Activated naive CD8-positive, alpha-beta T cell treated with anti-CD3 and anti-CD28 coated beads, Interleukin-2, amount 10 ng/mL, durations not matched to agents 7 days and 5 days (primary cell): Measurements from ENCODE around the gene PANX2. TPM values are rescaled to one million over a fixed set of nuclear protein-coding genes. Genes with fewer than 3 reads are reported as not detected.

ENCODE experiments used
- ATAC-seq: fragments of 150-1000 bp; cut with Tn5 transposase; one replicate; pipeline ENCODE4 v1.10.0; 2021; ENCODE audit warnings: low read depth, moderate library complexity
- POLR2A ChIA-PET: fragments of 350-600 bp; sonication (Branson Sonifier 250); formaldehyde crosslinking; loops from one replicate; lab custom pipeline; 2021; ENCODE audit warnings: antibody characterized with exemption; lab: Charles Lee
- DNase-seq: peaks from one replicate; pipeline ENCODE4 v3.0.0; 2021
- H3K27ac Mint-ChIP-seq: one replicate; pipeline ENCODE4 v1.8.0; 2022; ENCODE audit warnings: mild to moderate bottlenecking, mixed read lengths
- H3K27me3 Mint-ChIP-seq: one replicate; pipeline ENCODE4 v1.8.0; 2022; ENCODE audit warnings: mild to moderate bottlenecking, moderate library complexity, mixed read lengths
- H3K36me3 Mint-ChIP-seq: one replicate; pipeline ENCODE4 v1.8.0; 2021; ENCODE audit warnings: mild to moderate bottlenecking, mixed read lengths
- H3K4me1 Mint-ChIP-seq: one replicate; pipeline ENCODE4 v1.8.0; 2021; ENCODE audit warnings: mixed read lengths
- H3K4me3 Mint-ChIP-seq: one replicate; pipeline ENCODE4 v1.8.0; 2022; ENCODE audit warnings: mild to moderate bottlenecking, moderate library complexity, mixed read lengths
- H3K9me3 Mint-ChIP-seq: one replicate; pipeline ENCODE4 v1.8.0; 2021; ENCODE audit warnings: mixed read lengths
- total RNA-seq, 2 experiments: library from RNA; stranded (reverse); gene quantifications; one replicate each; pipeline ENCODE4 v1.2.3, GENCODE V29; 2021

Gene PANX2
- total RNA-seq, 2 experiments from 2014 or later, result 0.11 TPM

DNA sequence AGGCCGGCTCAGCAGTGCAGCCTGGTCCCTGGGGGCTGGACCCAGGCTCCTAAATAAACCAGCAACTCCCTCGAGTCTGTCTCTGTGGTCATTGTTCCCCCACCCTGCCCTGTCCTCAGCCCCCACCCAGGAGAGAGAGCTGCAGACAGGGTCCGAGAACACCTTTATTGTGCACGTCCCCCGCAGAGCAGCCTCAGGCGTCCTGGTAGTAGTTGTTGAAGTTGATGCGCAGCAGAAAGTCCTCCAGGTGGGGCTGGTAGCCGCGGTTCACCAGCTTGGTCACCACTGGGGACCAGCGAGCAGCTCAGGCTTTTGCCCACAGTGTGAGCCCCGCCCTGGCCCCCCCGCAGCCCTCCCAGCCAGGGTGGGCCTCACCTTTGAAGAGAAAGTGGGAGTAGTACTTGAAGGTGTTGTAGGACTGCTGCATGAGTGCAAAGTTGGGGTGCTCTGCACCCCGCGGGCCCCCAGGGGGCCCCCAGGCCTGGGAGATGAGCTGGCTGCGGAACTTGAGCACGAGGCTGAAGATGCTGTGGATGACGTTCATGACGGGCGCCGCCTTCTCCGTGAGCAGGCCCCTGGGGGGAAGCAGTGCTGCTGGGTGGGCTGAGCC, 47.1 kb downstream of the PANX2 start:
- POLR2A ChIA-PET, result interaction anchor here (0.5 kb wide), 1 partner anchor 227 kb away, joined by 3 read pairs; no protein-coding TSS in a partner anchor

GRCh38 chr22:50218153-50218995, 47.8 kb downstream of the PANX2 start:
- POLR2A ChIA-PET, result no interaction called here
- Mint-ChIP-seq H3K4me1 (no peaks in the 10 kb centered on the region), H3K27ac (no peak overlapping the region), H3K4me3 (no peak overlapping the region), H3K9me3 (no peaks in the 10 kb centered on the region), H3K27me3 (no peaks in the 10 kb centered on the region), H3K36me3 (peaks cover 11% of the 10 kb centered on the region)
- DNase-seq, result no peak
- no peak for ATAC-seq

More for the DNA sequence above, 47.1 kb downstream of the PANX2 start:
- ATAC-seq, result no peak
- DNase-seq, result no peak
- no peak overlapping the region for H3K27ac Mint-ChIP-seq
- H3K36me3 Mint-ChIP-seq, result peaks cover 15% of the 10 kb centered on the region
- H3K4me1 Mint-ChIP-seq, result no peaks in the 10 kb centered on the region
- H3K9me3 Mint-ChIP-seq, result no peaks in the 10 kb centered on the region
- H3K27me3 Mint-ChIP-seq, result no peaks in the 10 kb centered on the region
- no peak overlapping the region for H3K4me3 Mint-ChIP-seq

- Mint-ChIP-seq H3K4me3 (no peak overlapping the region), H3K27me3 (no peaks in the 10 kb centered on the region), H3K27ac (no peak overlapping the region), H3K9me3 (no peaks in the 10 kb centered on the region), H3K36me3 (peaks cover 10% of the 10 kb centered on the region), H3K4me1 (no peaks in the 10 kb centered on the region)
- POLR2A ChIA-PET, result no interaction called here
- DNase-seq (no peak), ATAC-seq (no peak)
These were observed 48.6 kb downstream of the PANX2 start for GRCh38 chr22:50218996-50219727.

GRCh38 chr22:50219800-50220602, 49.5 kb downstream of the PANX2 start:
- no peaks in the 10 kb centered on the region for H3K27me3 Mint-ChIP-seq
- H3K4me3 Mint-ChIP-seq, result no peak overlapping the region
- DNase-seq (no peak), ATAC-seq (no peak)
- no peaks in the 10 kb centered on the region for H3K9me3 Mint-ChIP-seq
- H3K36me3 Mint-ChIP-seq, result peaks cover 7% of the 10 kb centered on the region
- no peak overlapping the region for H3K27ac Mint-ChIP-seq
- H3K4me1 Mint-ChIP-seq, result no peaks in the 10 kb centered on the region
- POLR2A ChIA-PET, result no interaction called here

- H3K27me3 Mint-ChIP-seq, result no peaks in the 10 kb centered on the region
- H3K27ac Mint-ChIP-seq, result no peak overlapping the region
- peaks cover 6% of the 10 kb centered on the region for H3K36me3 Mint-ChIP-seq
- ATAC-seq, result no peak
- no peaks in the 10 kb centered on the region for H3K4me1 Mint-ChIP-seq
- no peak for DNase-seq
- H3K9me3 Mint-ChIP-seq, result no peaks in the 10 kb centered on the region
- POLR2A ChIA-PET, result no interaction called here
- no peak overlapping the region for H3K4me3 Mint-ChIP-seq
These were observed 50.3 kb downstream of the PANX2 start for GRCh38 chr22:50220603-50221409.

GRCh38 chr22:50221410-50222300, 51.1 kb downstream of the PANX2 start:
- POLR2A ChIA-PET, result no interaction called here
- no peak overlapping the region for H3K27ac Mint-ChIP-seq
- peaks cover 6% of the 10 kb centered on the region for H3K36me3 Mint-ChIP-seq
- no peak overlapping the region for H3K4me3 Mint-ChIP-seq
- H3K9me3 Mint-ChIP-seq, result no peaks in the 10 kb centered on the region
- no peaks in the 10 kb centered on the region for H3K27me3 Mint-ChIP-seq
- H3K4me1 Mint-ChIP-seq, result no peaks in the 10 kb centered on the region
- no peak for ATAC-seq
- no peak for DNase-seq

DNA sequence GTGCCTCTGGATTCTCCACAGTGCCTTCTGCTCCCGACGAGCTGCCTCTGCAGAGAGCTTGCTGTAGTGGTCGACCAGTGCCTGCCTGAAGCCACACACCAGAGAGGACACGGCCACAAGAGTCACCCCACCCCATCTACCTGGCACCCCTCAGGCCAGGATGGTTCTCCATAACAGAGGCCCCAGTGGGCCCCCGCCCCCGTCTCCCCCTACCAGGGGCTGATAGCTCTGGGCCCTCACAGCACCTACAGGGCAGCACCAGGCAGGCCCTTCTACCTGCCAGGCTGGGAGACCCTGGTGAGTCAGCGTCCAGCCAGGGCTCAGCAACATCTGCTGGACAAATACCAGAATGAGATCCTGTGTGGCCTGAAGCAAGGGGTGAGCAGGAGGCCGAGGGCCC, 52.0 kb downstream of the PANX2 start:
- Mint-ChIP-seq H3K4me1 (no peaks in the 10 kb centered on the region), H3K4me3 (no peak overlapping the region), H3K36me3 (peaks cover 6% of the 10 kb centered on the region), H3K27me3 (no peaks in the 10 kb centered on the region), H3K9me3 (no peaks in the 10 kb centered on the region), H3K27ac (no peak overlapping the region)
- POLR2A ChIA-PET, result no interaction called here
- no peak for DNase-seq
- ATAC-seq, result no peak

DNA sequence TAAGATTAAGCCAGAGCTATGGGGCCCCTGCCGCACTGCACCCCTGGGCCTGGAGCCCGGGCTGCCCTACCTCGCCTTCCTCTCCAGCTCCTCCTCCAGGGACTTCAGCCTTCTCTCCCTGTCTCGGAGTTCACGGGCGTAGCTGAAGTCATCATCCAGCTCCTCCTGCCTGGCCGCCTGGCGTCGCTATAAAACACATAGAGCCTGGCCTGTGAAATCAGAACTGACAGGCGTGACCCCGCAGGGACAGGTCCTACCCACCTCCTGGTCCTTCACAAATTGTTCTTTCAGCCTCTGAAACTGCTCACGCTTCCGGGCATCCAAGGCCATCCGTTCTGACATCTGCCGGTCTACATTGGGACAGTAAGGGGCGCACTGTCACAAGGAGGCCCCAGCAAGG, 53.5 kb downstream of the PANX2 start:
- ATAC-seq, result no peak
- Mint-ChIP-seq H3K9me3 (no peaks in the 10 kb centered on the region), H3K4me3 (no peak overlapping the region), H3K27me3 (no peaks in the 10 kb centered on the region), H3K4me1 (no peaks in the 10 kb centered on the region), H3K27ac (no peak overlapping the region), H3K36me3 (peaks cover 6% of the 10 kb centered on the region)
- POLR2A ChIA-PET, result no interaction called here
- no peak for DNase-seq

DNA sequence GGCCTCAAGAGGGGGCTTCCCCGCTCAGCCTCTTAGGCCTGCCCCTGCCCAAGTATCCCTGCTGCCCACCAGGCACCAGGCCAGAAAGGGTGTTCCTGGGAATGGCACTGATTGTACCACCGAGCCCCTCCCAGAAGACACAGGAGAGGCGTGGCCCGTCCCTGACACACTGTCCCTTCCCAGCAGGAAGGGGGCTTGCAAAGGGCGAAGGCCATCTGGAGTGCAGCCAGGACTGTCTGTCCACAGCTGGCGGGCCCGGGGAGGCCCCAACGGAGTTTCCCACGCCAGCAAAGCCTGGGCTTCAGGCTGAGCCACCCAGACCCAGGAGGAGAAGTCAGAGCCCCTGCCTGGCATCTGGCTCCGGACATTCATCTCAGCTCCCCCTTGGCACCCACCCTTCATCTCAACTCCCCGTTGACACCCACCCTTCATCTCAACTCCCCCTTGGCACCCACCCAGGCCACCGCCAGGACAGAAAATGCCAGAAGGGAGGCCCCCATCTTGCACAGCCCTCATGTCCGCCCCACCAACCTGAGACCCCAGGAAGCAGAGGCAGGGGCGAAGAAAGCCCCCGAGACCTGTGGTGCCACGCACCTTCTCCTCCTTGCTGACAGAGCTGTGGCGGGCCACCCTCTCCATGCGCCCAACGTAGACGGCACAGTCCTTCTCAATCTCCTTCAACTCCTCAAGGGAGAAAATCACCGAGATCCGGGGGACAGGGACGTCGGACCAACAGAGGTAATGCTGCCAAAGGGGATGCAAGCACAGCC, 54.9 kb downstream of the PANX2 start:
- peaks cover 6% of the 10 kb centered on the region for H3K36me3 Mint-ChIP-seq
- POLR2A ChIA-PET, result no interaction called here
- no peak for ATAC-seq

GRCh38 chr22:50226063-50226874, 55.7 kb downstream of the PANX2 start:
- Mint-ChIP-seq H3K27ac (no peak overlapping the region), H3K27me3 (no peaks in the 10 kb centered on the region), H3K4me1 (no peaks in the 10 kb centered on the region), H3K36me3 (peaks cover 6% of the 10 kb centered on the region), H3K4me3 (no peak overlapping the region), H3K9me3 (no peaks in the 10 kb centered on the region)
- ATAC-seq, result no peak
- DNase-seq, result no peak
- POLR2A ChIA-PET, result no interaction called here

More for the DNA sequence above, 54.9 kb downstream of the PANX2 start:
- H3K4me3 Mint-ChIP-seq, result no peak overlapping the region
- H3K9me3 Mint-ChIP-seq, result no peaks in the 10 kb centered on the region
- H3K4me1 Mint-ChIP-seq, result no peaks in the 10 kb centered on the region
- DNase-seq, result no peak
- H3K27me3 Mint-ChIP-seq, result no peaks in the 10 kb centered on the region
- H3K27ac Mint-ChIP-seq, result no peak overlapping the region

DNA sequence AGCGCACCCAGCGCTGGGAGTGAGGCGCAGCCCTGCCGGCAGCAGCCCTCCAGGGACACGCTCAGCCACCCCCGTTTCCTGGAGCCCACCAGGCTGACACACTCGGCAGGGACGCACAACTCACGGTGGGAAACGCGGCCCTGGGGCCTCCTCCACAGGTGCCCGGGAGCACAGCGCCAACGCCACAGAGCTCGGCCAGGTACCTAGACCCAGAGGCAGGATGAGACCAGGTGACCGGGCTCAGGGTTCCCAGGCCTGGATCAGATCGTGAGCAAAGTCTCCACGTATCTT, 56.3 kb downstream of the PANX2 start:
- no peak overlapping the region for H3K4me3 Mint-ChIP-seq
- H3K4me1 Mint-ChIP-seq, result no peaks in the 10 kb centered on the region
- H3K36me3 Mint-ChIP-seq, result peaks cover 6% of the 10 kb centered on the region
- DNase-seq, result no peak
- no peak overlapping the region for H3K27ac Mint-ChIP-seq
- POLR2A ChIA-PET, result no interaction called here
- ATAC-seq, result no peak
- H3K9me3 Mint-ChIP-seq, result no peaks in the 10 kb centered on the region
- H3K27me3 Mint-ChIP-seq, result no peaks in the 10 kb centered on the region
